Common myeloid progenitor, CD34-positive (primary cell): ENCODE measurements around the gene METTL22.
A peak's percentile ranks its signal among the peaks of the same experiment; 100 is the strongest.

Experiments
- CTCF ChIA-PET: fragments of 350-600 bp; sonication (Branson Sonifier 250); formaldehyde crosslinking; loops from one replicate; lab custom pipeline; 2021; ENCODE audit warnings: antibody characterized with exemption; lab: Charles Lee
- POLR2A ChIA-PET: fragments of 350-600 bp; sonication (Branson Sonifier 250); formaldehyde crosslinking; loops from one replicate; lab custom pipeline; 2021; ENCODE audit warnings: antibody characterized with exemption; lab: Charles Lee
- DNase-seq, 3 donors: peaks; one replicate each; pipeline versions ENCODE4 v3.0.0 to v3.0.0-alpha.2; 2013
- H3K27ac ChIP-seq, 2 experiments: 1 replicate in 1 of 2; 2 replicates in 1 of 2; pipeline ENCODE4 v1.7.0; 2013; ENCODE audit warnings: inconsistent platforms in 2 of 2, low read length in 2 of 2, mild to moderate bottlenecking in 2 of 2, low read depth in 1 of 2, moderate library complexity in 1 of 2; ENCODE audit not compliant: severe bottlenecking in 2 of 2, insufficient read depth in 1 of 2, poor library complexity in 1 of 2
- H3K27me3 ChIP-seq, 5 experiments: replicated peaks in 2 of 5; 1 replicate in 3 of 5; 2 replicates in 2 of 5; pipeline versions ENCODE4 v1.6.1 to v1.7.0; 2013; ENCODE audit warnings: low read length in 4 of 5, mild to moderate bottlenecking in 2 of 5, moderate library complexity in 2 of 5, inconsistent platforms in 1 of 5; ENCODE audit not compliant: insufficient read depth in 5 of 5, control insufficient read depth in 4 of 5
- H3K36me3 ChIP-seq, 4 experiments: 1 replicate in 2 of 4; 2 replicates in 2 of 4; pipeline versions ENCODE4 v1.6.1 to v1.7.0; 2013; ENCODE audit warnings: low read length in 3 of 4, control low read depth in 1 of 4, mild to moderate bottlenecking in 1 of 4; ENCODE audit not compliant: control insufficient read depth in 4 of 4, insufficient read depth in 4 of 4
- H3K4me1 ChIP-seq, 4 experiments: 1 replicate in 3 of 4; 2 replicates in 1 of 4; pipeline versions ENCODE4 v1.6.1 to v1.7.1; 2013; ENCODE audit warnings: low read length in 3 of 4, mild to moderate bottlenecking in 3 of 4, control low read depth in 1 of 4, inconsistent platforms in 1 of 4, moderate library complexity in 1 of 4; ENCODE audit not compliant: control insufficient read depth in 4 of 4, insufficient read depth in 4 of 4; ENCODE audit errors: control extremely low read depth in 1 of 4
- H3K4me3 ChIP-seq, 7 experiments: 1 replicate in 4 of 7; 2 replicates in 3 of 7; pipeline versions ENCODE4 v1.5.1 to v1.7.0; 2013; ENCODE audit warnings: mild to moderate bottlenecking in 7 of 7, low read length in 6 of 7, moderate library complexity in 6 of 7, inconsistent platforms in 2 of 7, low read depth in 2 of 7, control low read depth in 1 of 7; ENCODE audit not compliant: insufficient read depth in 4 of 7, control insufficient read depth in 1 of 7; ENCODE audit errors: extremely low read depth in 1 of 7
- H3K9me3 ChIP-seq, 5 experiments: 1 replicate in 4 of 5; 2 replicates in 1 of 5; pipeline versions ENCODE4 v1.6.1 to v1.7.1; 2013; ENCODE audit warnings: low read length in 4 of 5, mild to moderate bottlenecking in 2 of 5, inconsistent platforms in 1 of 5, low read depth in 1 of 5, moderate library complexity in 1 of 5; ENCODE audit not compliant: control insufficient read depth in 4 of 5, insufficient read depth in 2 of 5; ENCODE audit errors: control extremely low read depth in 1 of 5
- WGBS: methylation state at CpG from one replicate; pipeline ENCODE4 v1.1.5; 2013; ENCODE audit not compliant: insufficient coverage; 5-methylcytosine and 5-hydroxymethylcytosine counted together

Gene METTL22

DNA sequence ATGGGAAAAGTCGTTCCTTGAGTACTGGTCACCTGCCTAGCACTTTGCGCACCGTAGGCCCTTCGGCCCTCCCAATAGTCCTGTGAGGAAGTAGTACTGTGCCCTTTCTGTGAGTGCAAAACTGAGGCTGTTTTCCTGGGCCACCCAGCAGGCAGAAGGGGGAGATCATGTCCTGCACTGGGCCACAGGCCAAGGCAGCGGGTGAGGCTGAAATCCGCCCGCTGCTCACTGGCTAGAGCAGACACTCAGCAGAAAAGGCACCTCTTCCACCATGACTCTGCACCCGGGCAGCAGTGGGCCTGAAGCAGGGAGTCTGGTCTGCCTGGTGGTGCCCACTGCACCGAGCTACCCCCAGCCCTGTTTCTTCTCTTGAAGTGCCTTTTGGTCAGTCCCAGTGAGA, 20.2 kb downstream of the METTL22 start:
- peak in 1 of 3 donors; percentile 28 for DNase-seq
- no peak overlapping the region for H3K27ac ChIP-seq
- POLR2A ChIA-PET, result interaction anchor here (0.9 kb wide), 1 partner anchor 71 kb away, joined by 3 read pairs; no protein-coding TSS in a partner anchor
- 63% methylated on average over 9 of the region's 9 CpGs for WGBS
- no peak overlapping the region for H3K4me3 ChIP-seq
- peaks cover 19 to 77% (median 65%) of the 10 kb centered on the region in 4 experiments for H3K36me3 ChIP-seq
- H3K27me3 ChIP-seq, result no peaks in the 10 kb centered on the region
- CTCF ChIA-PET, result interaction anchor here (0.9 to 1.2 kb wide), 2 partner anchors 12 to 68 kb away, joined by 3 read pairs; no protein-coding TSS in a partner anchor
- peaks cover 0 to 28% (median 13%) of the 10 kb centered on the region in 4 experiments for H3K4me1 ChIP-seq
- no peaks in the 10 kb centered on the region for H3K9me3 ChIP-seq

DNA sequence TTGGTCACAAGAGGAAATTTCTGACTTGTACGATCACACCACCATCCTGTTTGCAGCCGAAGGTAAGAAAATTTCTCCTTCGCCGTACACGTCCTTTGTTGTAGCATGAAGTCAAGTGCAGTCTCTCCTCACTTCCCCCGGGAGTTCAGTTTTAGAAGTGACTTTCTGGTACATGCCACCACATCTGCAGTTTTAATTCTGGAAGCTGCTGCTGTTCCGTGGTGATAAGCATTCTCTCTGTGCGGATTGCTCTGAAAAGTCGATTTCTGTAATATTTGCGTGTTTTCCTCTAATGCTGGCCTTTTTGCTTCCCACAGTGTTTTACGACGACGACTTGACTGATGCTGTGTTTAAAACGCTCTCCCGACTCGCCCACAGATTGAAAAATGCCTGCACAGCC, 20.6 kb downstream of the METTL22 start:
- H3K4me3 ChIP-seq, result no peak overlapping the region
- H3K36me3 ChIP-seq, result peaks cover 17 to 77% (median 65%) of the 10 kb centered on the region in 4 experiments
- peaks cover 0 to 28% (median 13%) of the 10 kb centered on the region in 4 experiments for H3K4me1 ChIP-seq
- H3K27ac ChIP-seq, result no peak overlapping the region
- H3K9me3 ChIP-seq, result no peaks in the 10 kb centered on the region
- ChIA-PET POLR2A (no interaction called here), CTCF (interaction anchor here (0.6 to 4.8 kb wide), 6 partner anchors 13 to 232 kb away, joined by 3 to 31 read pairs (median 4); no protein-coding TSS in a partner anchor)
- no peaks in the 10 kb centered on the region for H3K27me3 ChIP-seq
- WGBS, result 66% methylated on average over 16 of the region's 16 CpGs
- DNase-seq, result peak in 2 of 3 donors; percentile 48 to 73

DNA sequence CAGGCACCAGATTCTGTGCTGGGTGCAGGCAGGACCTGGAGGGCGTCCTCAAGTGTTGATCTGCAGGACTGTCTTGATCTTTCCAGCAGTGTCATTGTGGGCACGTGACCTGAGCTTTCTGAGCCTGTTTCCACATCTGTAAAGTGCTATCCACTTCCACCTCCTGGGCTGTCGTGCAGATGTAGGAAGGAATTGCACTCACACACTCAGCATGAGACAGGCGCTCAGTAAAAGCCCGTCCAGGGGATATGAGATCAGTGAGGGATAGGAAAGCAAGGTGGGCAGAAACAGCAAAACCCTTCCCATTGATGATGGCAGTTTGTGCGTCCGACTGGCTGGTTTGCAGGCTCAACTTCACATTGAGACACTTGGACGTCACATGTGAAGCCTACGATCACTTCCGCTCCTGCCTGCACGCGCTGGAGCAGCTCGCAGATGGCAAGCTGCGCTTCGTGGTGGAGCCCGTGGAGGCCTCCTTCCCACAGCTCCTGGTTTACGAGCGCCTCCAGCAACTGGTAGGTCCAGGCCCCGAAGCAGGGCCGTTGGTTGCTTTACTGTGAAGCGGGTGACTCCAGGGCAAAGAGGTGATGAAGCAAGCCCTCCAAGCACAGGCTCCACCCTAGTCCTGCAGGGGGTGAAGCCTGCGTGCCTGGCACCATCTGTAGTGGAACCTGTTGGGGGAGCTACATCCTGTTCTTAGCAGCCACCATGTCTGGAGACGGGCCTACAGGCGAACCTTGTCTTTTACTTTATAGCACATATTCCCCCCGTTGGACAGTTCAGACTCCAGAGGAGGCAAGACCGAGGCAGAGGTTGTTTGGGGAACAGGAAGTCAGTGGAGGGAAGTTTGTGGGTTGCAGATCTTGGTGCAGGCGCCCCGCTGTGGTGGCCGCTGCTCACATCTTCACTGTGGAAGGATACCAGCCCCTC, 23.0 kb downstream of the METTL22 start:
- Histone ChIP-seq H3K27ac (peak overlapping the region in 1 of 2 experiments; percentile 38), H3K4me3 (peak overlapping the region in 2 of 7 experiments; percentile 4 to 33), H3K36me3 (peaks cover 15 to 71% (median 59%) of the 10 kb centered on the region in 4 experiments), H3K9me3 (no peaks in the 10 kb centered on the region), H3K4me1 (peaks cover 0 to 28% (median 13%) of the 10 kb centered on the region in 4 experiments), H3K27me3 (no peaks in the 10 kb centered on the region)
- peak; percentile 64 to 89 (median 82) for DNase-seq
- 53% methylated on average over 27 of the region's 29 CpGs for WGBS
- POLR2A ChIA-PET, result interaction anchor here (0.7 kb wide), 1 partner anchor 433 kb away, joined by 3 read pairs; no protein-coding TSS in a partner anchor
- CTCF ChIA-PET, result interaction anchor here (1.1 to 4.8 kb wide), 14 partner anchors 9 to 236 kb away, joined by 3 to 31 read pairs (median 4); no protein-coding TSS in a partner anchor

DNA sequence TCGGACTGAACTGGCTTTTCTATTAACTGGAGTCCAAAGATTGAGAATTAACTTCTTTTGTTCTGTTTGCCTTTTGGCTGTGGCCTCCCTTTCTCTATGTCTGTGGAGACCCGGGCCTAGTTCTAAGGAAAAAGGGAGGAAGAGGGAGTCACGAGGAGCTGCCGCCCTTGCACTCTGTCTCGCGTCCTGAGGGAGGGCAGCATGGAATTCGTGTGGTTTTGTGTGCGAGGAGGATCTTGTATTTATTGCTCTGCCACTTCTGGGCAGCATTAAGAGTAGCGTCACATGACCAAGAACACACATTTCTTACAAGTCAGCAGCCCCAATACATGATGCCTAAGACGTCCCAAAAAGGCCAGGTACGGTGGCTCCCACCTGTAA, 23.6 kb downstream of the METTL22 start:
- Histone ChIP-seq H3K4me3 (peak overlapping the region in 2 of 7 experiments; percentile 4 to 33), H3K4me1 (peaks cover 0 to 28% (median 13%) of the 10 kb centered on the region in 4 experiments), H3K36me3 (peaks cover 12 to 65% (median 54%) of the 10 kb centered on the region in 4 experiments), H3K27ac (peak overlapping the region in 1 of 2 experiments; percentile 38), H3K9me3 (no peaks in the 10 kb centered on the region), H3K27me3 (no peaks in the 10 kb centered on the region)
- ChIA-PET CTCF (interaction anchor here (0.9 to 4.8 kb wide), 10 partner anchors 9 to 235 kb away, joined by 3 to 31 read pairs (median 5); partner anchors contain the start of gene METTL22), POLR2A (no interaction called here)
- DNase-seq, result no peak
- 33% methylated on average over 3 of the region's 11 CpGs for WGBS

DNA sequence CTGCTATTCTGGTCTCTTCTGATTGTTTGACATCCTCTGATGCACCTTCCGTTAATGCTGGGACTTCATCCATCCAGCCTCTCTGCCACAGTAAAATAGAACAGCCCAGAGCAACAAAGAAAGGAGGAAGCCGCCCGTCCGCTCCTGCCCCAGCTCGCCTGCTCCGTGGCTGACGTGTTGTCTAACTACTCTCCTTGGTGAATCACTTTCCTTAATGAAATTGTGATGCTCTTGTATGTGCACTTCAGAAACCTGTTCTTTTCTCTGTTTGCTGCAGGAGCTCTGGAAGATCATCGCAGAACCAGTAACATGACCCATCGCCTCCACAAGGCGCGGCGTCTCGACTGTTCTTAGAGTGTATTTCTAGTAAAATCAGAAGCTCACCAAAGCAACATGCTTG, 24.3 kb downstream of the METTL22 start:
- POLR2A ChIA-PET, result no interaction called here

DNA sequence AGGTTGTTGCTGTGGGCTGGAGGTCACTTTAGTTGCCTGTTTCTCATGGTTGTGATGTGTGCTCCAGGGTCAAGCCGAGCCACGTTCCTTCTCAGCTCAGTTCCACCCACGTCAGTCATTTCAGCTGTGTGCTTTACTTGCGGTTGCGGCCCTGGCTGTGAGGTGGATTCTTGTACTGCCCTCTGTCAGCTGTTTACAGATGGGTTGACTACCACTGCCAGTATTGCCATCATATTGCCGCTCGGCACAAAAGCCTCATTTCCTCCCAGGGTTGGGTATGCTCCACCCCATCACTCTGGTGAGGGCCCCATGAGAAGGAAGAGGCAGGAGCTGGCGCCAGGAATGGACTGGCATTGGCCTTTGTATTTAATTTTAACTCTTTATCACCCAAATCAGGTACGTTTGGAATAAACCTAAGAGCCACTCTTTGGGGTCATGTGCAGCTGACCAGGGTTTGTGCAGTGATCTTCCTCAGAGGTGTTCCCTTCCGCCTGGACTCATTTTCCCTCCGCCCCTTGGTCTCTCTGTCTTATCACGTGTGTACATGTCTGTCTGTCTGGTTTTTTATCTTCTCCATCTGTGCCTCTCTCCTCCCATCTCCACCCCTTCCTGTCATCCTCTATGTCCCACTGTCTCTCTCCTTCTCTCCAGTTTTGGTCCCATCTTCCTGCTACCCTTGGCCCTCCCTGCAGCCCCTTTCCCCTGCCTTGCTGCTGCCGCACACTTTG, 25.0 kb downstream of the METTL22 start:
- Histone ChIP-seq H3K4me3 (peak overlapping the region in 1 of 7 experiments; percentile 4), H3K27me3 (no peaks in the 10 kb centered on the region), H3K9me3 (no peaks in the 10 kb centered on the region), H3K4me1 (peaks cover 0 to 25% (median 13%) of the 10 kb centered on the region in 4 experiments), H3K27ac (no peak overlapping the region), H3K36me3 (peaks cover 12 to 59% (median 47%) of the 10 kb centered on the region in 4 experiments)
- ChIA-PET CTCF (interaction anchor here (0.8 to 4.8 kb wide), 5 partner anchors 7 to 78 kb away, joined by 3 to 31 read pairs (median 18); no protein-coding TSS in a partner anchor), POLR2A (no interaction called here)
- 93% methylated on average over 13 of the region's 13 CpGs for WGBS
- DNase-seq, result peak in 1 of 3 donors; percentile 39

More for the DNA sequence above, 24.3 kb downstream of the METTL22 start:
- no peak overlapping the region for H3K27ac ChIP-seq
- peaks cover 0 to 28% (median 13%) of the 10 kb centered on the region in 4 experiments for H3K4me1 ChIP-seq
- peak overlapping the region in 1 of 7 experiments; percentile 4 for H3K4me3 ChIP-seq
- H3K9me3 ChIP-seq, result no peaks in the 10 kb centered on the region
- no peak for DNase-seq
- WGBS, result 85% methylated on average over 10 of the region's 13 CpGs
- H3K36me3 ChIP-seq, result peaks cover 12 to 65% (median 53%) of the 10 kb centered on the region in 4 experiments
- H3K27me3 ChIP-seq, result no peaks in the 10 kb centered on the region
- CTCF ChIA-PET, result interaction anchor here (0.8 to 4.8 kb wide), 9 partner anchors 8 to 78 kb away, joined by 3 to 31 read pairs (median 6); partner anchors contain the start of gene METTL22
